Suprapubic skin (tissue), 3 donors: ENCODE results near the gene RYR1.
"Not testable (repeated sequence)": the region's sequence is repeated elsewhere in the genome, so short reads cannot be mapped to it uniquely, and the experiment has no call there.

ENCODE experiments used
- CTCF ChIP-seq, 2 donors: fragments of 200-600 bp in 1 of 2; fragments of 450-650 bp in 1 of 2; sonication (generic) in 1 of 2; IDR thresholded peaks; one replicate each; pipeline ENCODE4 v1.5.1; 2016 to 2019; ENCODE audit warnings: antibody characterized with exemption in 2 of 2, mild to moderate bottlenecking in 1 of 2, moderate library complexity in 1 of 2
- POLR2A ChIP-seq, 2 donors: fragments of 450-650 bp; IDR thresholded peaks; one replicate each; pipeline ENCODE4 v1.6.1; 2017; ENCODE audit warnings: antibody characterized with exemption in 2 of 2, mild to moderate bottlenecking in 2 of 2, moderate library complexity in 2 of 2

- not testable (repeated sequence) for TF ChIP-seq CTCF, POLR2A (IDR thresholded peaks at IDR 0.05)
Observed at GRCh38 chr19:38411898-38412297, 21.6 kb upstream of the RYR1 start.
